Measurements from ENCODE around the gene PECR.

The PECR gene

DNA sequence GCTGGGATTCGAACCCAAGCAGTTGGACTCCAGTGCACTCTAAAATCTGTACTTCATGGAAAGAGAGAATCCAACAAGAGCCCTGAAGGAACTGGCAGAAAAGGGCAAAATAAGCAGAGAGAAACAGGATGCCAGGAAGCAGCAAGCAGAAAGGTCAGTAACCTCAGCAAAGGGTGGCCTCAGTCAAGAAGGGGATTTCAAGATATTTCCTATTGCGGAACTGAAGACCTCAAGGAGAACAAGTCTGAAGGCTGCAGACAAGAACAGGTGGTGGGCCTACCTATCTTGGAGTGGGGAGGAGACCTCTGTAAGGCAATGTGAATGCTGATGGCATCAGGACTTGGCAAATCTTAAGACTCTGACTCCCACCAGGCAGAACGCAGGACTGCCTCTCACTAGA, 48.2 kb downstream of the PECR start:
- no peak overlapping the region for H3K4me3 ChIP-seq (ENCODE audit: insufficient read depth, low read depth, low read length)
- H3K36me3 ChIP-seq (ENCODE audit: control insufficient read depth, insufficient read depth, low read length) = no peaks in the 10 kb centered on the region
- no peaks in the 10 kb centered on the region for H3K4me1 ChIP-seq (ENCODE audit: control insufficient read depth, insufficient read depth, low read length)
- H3K9me3 ChIP-seq (ENCODE audit: control insufficient read depth, low read length) = no peaks in the 10 kb centered on the region
- H3K27ac ChIP-seq (ENCODE audit: insufficient read depth, low read depth, low read length, poor library complexity, severe bottlenecking) = no peak overlapping the region
- no peaks in the 10 kb centered on the region for H3K27me3 ChIP-seq (ENCODE audit: control insufficient read depth, insufficient read depth, low read length, poor library complexity, severe bottlenecking)
- 98% methylated on average over 3 of the region's 3 CpGs for WGBS, 2 experiments

DNA sequence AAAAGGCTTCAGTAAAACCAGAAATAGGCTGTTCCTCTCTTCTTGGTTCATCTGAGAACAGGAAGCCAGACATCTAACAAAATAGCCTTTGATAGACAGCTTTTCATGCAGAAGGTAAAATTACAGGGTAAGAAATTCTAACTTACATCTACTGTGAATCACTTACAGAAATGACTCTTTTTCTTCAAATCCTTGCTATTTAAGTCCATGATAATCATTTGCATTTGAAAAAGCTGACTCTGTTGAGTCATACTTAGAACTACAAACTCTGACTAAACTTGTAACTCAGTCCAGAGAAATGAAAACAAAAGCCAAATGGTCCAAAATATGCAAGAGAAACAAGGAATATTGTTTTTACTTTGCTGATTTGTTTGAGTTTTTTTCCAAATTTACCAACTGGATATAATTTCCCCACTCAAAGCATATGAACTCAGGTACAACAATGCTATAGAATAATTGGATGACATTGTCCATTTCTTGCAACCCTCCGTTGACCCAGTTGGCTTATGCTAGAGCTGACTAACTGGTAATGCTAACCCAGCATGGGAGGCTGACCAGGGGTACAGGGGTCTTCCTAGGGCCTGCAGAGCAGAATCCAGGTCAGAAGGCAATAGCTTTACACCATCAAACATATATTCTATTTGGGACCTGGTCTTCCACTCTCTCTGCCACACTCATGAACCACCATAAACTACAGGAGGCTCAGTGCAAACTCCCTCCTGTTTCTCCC, 49.5 kb downstream of the PECR start:
- Histone ChIP-seq H3K9me3 (ENCODE audit: control insufficient read depth, low read length) (no peaks in the 10 kb centered on the region), H3K27ac (ENCODE audit: insufficient read depth, low read depth, low read length, poor library complexity, severe bottlenecking) (no peak overlapping the region), H3K27me3 (ENCODE audit: control insufficient read depth, insufficient read depth, low read length, poor library complexity, severe bottlenecking) (no peaks in the 10 kb centered on the region), H3K36me3 (ENCODE audit: control insufficient read depth, insufficient read depth, low read length) (no peaks in the 10 kb centered on the region), H3K4me3 (ENCODE audit: insufficient read depth, low read depth, low read length) (no peak overlapping the region), H3K4me1 (ENCODE audit: control insufficient read depth, insufficient read depth, low read length) (no peaks in the 10 kb centered on the region)
- 95 to 100% methylated on average over 1 of the region's 1 CpG for WGBS, 2 experiments

DNA sequence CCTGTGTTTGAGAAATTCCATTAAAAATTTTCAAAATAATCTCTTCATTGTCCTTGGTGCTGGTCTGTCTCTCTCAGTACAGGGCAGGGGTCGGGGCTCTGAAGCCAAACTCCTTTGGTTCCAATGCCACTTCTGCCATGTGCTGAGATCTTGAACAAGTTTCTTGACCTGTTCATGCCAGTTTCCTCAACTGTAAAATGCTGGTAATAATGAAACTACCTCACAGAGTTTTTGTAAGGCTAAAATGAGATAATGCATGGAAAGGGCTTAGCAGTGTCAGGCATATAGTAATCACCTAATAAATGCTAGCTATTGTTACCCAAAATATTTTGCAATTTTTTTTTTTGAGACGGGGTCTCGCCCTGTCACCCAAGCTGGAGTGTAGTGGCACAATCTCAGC, 51.4 kb downstream of the PECR start:
- Histone ChIP-seq H3K4me3 (ENCODE audit: insufficient read depth, low read depth, low read length) (no peak overlapping the region), H3K9me3 (ENCODE audit: control insufficient read depth, low read length) (no peaks in the 10 kb centered on the region), H3K4me1 (ENCODE audit: control insufficient read depth, insufficient read depth, low read length) (no peaks in the 10 kb centered on the region), H3K36me3 (ENCODE audit: control insufficient read depth, insufficient read depth, low read length) (no peaks in the 10 kb centered on the region), H3K27me3 (ENCODE audit: control insufficient read depth, insufficient read depth, low read length, poor library complexity, severe bottlenecking) (no peaks in the 10 kb centered on the region), H3K27ac (ENCODE audit: insufficient read depth, low read depth, low read length, poor library complexity, severe bottlenecking) (no peak overlapping the region)
- 93 to 96% methylated on average over 3 of the region's 3 CpGs for WGBS, 2 experiments

DNA sequence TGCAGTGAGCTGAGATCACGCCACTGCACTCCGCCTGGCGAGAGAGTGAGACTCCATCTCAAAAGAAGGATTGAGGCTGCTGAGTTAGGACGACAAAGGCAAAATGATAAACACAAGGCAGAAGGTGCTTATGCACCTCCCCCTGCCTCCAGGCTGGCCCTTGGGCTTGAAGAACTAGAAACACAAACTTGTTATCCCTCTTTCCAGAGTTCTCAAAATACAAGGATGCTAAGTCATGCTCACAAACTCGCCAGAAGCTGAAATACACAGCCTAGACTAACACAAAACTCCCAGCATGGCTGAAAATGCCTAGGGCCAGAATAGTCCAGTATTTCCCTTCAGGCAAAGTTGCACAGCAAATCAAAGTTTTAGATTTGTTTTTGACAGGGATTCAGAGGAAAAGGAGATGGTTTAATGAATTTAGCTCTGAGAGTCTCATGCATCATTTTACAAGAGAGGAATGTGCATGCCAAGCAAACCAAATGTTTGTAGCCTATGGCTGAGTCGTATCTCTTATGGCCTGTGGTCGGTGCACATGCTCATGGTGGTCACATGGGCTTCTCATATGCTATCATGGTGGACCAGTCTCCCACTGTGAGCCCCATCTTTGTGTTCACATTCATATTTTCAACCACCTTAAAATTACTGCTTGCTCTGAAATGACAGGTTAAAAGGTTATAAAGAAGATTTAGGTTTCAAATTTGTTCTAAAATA, 52.0 kb downstream of the PECR start:
- H3K36me3 ChIP-seq (ENCODE audit: control insufficient read depth, insufficient read depth, low read length) = no peaks in the 10 kb centered on the region
- no peak overlapping the region for H3K4me3 ChIP-seq (ENCODE audit: insufficient read depth, low read depth, low read length)
- no peaks in the 10 kb centered on the region for H3K27me3 ChIP-seq (ENCODE audit: control insufficient read depth, insufficient read depth, low read length, poor library complexity, severe bottlenecking)
- H3K4me1 ChIP-seq (ENCODE audit: control insufficient read depth, insufficient read depth, low read length) = no peaks in the 10 kb centered on the region
- 95% methylated on average over 7 of the region's 7 CpGs for WGBS, 2 experiments
- H3K9me3 ChIP-seq (ENCODE audit: control insufficient read depth, low read length) = no peaks in the 10 kb centered on the region
- H3K27ac ChIP-seq (ENCODE audit: insufficient read depth, low read depth, low read length, poor library complexity, severe bottlenecking) = no peak overlapping the region

DNA sequence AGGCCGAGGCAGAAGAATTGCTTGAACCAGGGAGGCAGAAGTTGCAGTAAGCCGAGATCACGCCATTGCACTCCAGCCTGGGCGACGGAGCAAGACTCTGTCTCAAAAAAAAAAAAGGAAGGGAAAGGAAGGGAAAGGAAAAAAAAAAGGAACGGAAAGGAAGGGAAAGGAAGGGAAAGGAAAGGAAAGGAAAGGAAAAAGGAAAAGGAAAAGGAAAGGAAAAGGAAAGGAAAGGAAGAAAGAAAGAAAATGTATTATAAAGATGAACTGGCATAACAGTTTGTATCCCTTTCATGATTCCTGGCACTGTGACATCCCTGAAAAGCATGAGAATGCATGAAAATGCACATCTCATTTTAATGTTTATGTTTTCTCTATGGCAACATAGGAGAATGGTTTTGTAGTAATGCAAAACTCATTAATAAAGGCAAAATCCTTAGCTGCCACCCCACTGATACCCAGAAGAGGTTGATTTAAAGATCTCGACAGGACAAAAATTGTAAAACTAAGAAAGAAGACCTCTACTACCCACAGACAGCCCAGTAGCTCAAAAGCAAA, 56.8 kb downstream of the PECR start:
- Histone ChIP-seq H3K4me1 (ENCODE audit: control insufficient read depth, insufficient read depth, low read length) (no peaks in the 10 kb centered on the region), H3K27me3 (ENCODE audit: control insufficient read depth, insufficient read depth, low read length, poor library complexity, severe bottlenecking) (no peaks in the 10 kb centered on the region), H3K27ac (ENCODE audit: insufficient read depth, low read depth, low read length, poor library complexity, severe bottlenecking) (no peak overlapping the region), H3K36me3 (ENCODE audit: control insufficient read depth, insufficient read depth, low read length) (no peaks in the 10 kb centered on the region), H3K4me3 (ENCODE audit: insufficient read depth, low read depth, low read length) (no peak overlapping the region), H3K9me3 (ENCODE audit: control insufficient read depth, low read length) (no peaks in the 10 kb centered on the region)
- WGBS, 2 experiments = 92 to 93% methylated on average over 7 of the region's 7 CpGs

DNA sequence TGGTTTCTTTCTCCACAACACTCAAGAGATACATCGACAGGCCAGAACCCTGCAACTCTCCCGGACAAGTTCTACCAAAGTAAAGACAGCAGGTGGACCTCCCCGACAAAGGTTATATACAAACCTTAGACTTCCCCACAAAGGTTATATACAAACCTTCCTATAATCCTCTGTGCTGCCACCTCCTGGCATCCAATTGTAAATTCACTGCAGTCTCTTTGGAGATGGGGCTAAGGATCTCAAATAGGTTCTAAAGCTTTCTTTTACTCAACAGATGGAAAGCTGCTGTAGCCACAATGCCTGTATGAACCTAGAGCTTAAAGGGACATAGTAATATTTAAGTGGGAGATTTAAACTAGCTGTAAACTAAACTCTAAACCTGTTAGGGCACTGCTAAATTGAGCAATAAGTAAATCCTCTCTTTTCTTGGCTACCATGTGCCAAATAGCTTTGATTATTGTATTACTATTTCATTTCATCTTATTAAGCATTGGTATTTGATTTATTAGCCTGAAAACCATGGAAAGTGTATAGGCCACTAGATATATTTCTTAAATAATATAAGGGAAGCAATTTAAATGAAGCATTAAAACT, 58.5 kb downstream of the PECR start:
- no peak overlapping the region for H3K4me3 ChIP-seq (ENCODE audit: insufficient read depth, low read depth, low read length)
- no peaks in the 10 kb centered on the region for H3K9me3 ChIP-seq (ENCODE audit: control insufficient read depth, low read length)
- WGBS, 2 experiments = 45 to 48% methylated on average over 3 of the region's 3 CpGs
- H3K27ac ChIP-seq (ENCODE audit: insufficient read depth, low read depth, low read length, poor library complexity, severe bottlenecking) = no peak overlapping the region
- no peaks in the 10 kb centered on the region for H3K36me3 ChIP-seq (ENCODE audit: control insufficient read depth, insufficient read depth, low read length)
- H3K4me1 ChIP-seq (ENCODE audit: control insufficient read depth, insufficient read depth, low read length) = no peaks in the 10 kb centered on the region
- no peaks in the 10 kb centered on the region for H3K27me3 ChIP-seq (ENCODE audit: control insufficient read depth, insufficient read depth, low read length, poor library complexity, severe bottlenecking)

DNA sequence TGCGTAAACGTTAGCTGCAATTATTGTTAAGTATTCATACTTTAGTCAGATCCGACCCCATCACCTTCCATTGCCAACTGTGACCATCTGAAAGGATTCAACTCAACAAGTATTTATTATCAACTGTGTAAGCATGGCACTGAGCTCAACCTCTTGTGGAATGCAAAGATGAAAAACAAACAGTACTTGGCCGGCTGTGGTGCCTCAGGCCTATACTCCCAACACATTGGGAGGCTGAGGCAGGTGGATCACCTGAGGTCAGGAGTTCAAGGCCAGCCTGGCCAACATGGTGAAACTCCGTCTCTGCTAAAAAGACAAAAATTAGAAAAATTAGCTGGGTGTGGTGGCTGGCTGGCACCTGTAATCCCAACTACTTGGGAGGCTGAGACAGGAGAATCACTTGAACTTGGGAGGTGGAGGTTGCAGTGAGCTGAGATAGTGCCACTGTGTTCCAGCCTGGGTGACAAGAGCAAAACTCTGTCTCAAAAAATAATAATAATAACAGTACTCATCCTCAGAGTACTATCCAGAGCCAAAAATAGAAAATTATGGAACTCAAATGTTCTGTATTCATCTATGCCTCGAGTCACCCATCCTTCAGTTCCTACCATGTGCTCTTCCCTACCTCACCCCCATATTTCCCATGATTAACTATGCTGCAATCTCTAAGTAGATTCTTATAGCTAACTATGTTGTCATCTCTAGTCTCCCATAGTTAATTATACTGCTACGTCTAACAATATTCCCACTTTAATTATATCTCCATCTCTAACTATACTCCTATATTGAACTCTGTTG, 59.6 kb downstream of the PECR start:
- Histone ChIP-seq H3K27ac (ENCODE audit: insufficient read depth, low read depth, low read length, poor library complexity, severe bottlenecking) (no peak overlapping the region), H3K4me1 (ENCODE audit: control insufficient read depth, insufficient read depth, low read length) (no peaks in the 10 kb centered on the region), H3K27me3 (ENCODE audit: control insufficient read depth, insufficient read depth, low read length, poor library complexity, severe bottlenecking) (no peaks in the 10 kb centered on the region), H3K9me3 (ENCODE audit: control insufficient read depth, low read length) (no peaks in the 10 kb centered on the region), H3K36me3 (ENCODE audit: control insufficient read depth, insufficient read depth, low read length) (no peaks in the 10 kb centered on the region), H3K4me3 (ENCODE audit: insufficient read depth, low read depth, low read length) (no peak overlapping the region)
- 92 to 96% methylated on average over 7 of the region's 7 CpGs for WGBS, 2 experiments

DNA sequence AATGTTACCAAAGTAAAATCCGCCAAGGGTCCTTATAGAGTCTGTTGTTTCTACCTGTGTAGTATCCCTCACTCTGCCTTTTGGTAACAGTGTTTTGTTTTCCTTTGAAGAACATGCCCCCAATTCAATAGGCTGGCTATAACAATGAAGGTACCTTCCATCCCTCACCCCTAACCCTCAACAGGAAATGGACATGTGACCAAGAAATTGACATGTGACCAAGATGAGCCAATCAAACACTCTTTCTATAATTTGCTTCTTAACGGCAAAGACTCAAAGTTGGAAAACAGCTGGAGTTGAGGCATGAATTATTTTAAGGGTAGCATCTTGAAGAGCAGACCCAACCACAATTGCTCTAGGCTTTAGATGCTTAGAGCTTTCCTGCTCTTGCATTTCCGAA, 62.9 kb downstream of the PECR start:
- Histone ChIP-seq H3K27me3 (ENCODE audit: control insufficient read depth, insufficient read depth, low read length, poor library complexity, severe bottlenecking) (no peaks in the 10 kb centered on the region), H3K4me1 (ENCODE audit: control insufficient read depth, insufficient read depth, low read length) (no peaks in the 10 kb centered on the region), H3K27ac (ENCODE audit: insufficient read depth, low read depth, low read length, poor library complexity, severe bottlenecking) (no peak overlapping the region), H3K4me3 (ENCODE audit: insufficient read depth, low read depth, low read length) (no peak overlapping the region), H3K36me3 (ENCODE audit: control insufficient read depth, insufficient read depth, low read length) (no peaks in the 10 kb centered on the region), H3K9me3 (ENCODE audit: control insufficient read depth, low read length) (no peaks in the 10 kb centered on the region)
- WGBS, 2 experiments = 96 to 97% methylated on average over 3 of the region's 3 CpGs

DNA sequence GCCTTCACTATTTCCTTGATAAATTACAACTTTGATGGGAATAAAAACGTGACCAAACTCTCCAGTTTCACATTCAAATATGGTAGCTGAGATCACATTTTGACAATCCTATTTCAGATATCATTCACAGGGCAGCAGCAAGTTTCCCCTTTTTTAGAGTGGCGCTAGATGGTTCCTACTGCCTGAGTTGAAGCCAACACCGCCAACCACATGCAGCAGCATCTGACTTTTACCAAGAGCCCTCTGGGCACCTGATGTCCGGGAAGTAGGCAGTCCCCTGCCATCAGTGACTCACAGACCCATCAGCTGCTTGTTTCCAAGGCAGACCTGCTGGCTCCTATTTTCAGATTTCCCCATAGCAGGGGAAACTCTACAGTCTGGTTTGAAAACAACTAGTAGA, 64.2 kb downstream of the PECR start:
- Histone ChIP-seq H3K9me3 (ENCODE audit: control insufficient read depth, low read length) (no peaks in the 10 kb centered on the region), H3K27ac (ENCODE audit: insufficient read depth, low read depth, low read length, poor library complexity, severe bottlenecking) (no peak overlapping the region), H3K27me3 (ENCODE audit: control insufficient read depth, insufficient read depth, low read length, poor library complexity, severe bottlenecking) (no peaks in the 10 kb centered on the region), H3K4me1 (ENCODE audit: control insufficient read depth, insufficient read depth, low read length) (no peaks in the 10 kb centered on the region), H3K36me3 (ENCODE audit: control insufficient read depth, insufficient read depth, low read length) (no peaks in the 10 kb centered on the region), H3K4me3 (ENCODE audit: insufficient read depth, low read depth, low read length) (no peak overlapping the region)
- 79 to 86% methylated on average over 4 of the region's 4 CpGs for WGBS, 2 experiments

DNA sequence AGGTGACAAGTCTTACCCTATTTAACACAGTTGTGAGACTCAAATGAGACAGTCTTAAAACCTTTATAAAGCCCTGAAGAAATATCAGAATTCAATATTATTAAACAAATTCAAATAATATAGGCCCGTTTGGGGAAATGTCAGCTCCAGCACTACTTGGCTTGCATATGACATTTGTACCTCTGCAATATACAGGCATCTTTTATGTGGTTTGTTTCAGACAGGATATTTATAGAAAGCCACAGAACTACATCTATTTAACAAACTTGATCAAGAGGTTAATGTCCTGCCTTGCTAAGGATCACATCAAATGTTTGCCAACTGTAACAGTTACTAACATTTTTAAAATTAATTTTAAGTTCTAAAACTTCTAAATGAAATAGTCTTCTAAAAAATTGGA, 65.0 kb downstream of the PECR start:
- WGBS, 2 experiments = 100% methylated on average over 1 of the region's 1 CpG
- H3K9me3 ChIP-seq (ENCODE audit: control insufficient read depth, low read length) = no peaks in the 10 kb centered on the region
- no peak overlapping the region for H3K27ac ChIP-seq (ENCODE audit: insufficient read depth, low read depth, low read length, poor library complexity, severe bottlenecking)
- H3K4me1 ChIP-seq (ENCODE audit: control insufficient read depth, insufficient read depth, low read length) = no peaks in the 10 kb centered on the region
- H3K4me3 ChIP-seq (ENCODE audit: insufficient read depth, low read depth, low read length) = no peak overlapping the region
- no peaks in the 10 kb centered on the region for H3K27me3 ChIP-seq (ENCODE audit: control insufficient read depth, insufficient read depth, low read length, poor library complexity, severe bottlenecking)
- H3K36me3 ChIP-seq (ENCODE audit: control insufficient read depth, insufficient read depth, low read length) = no peaks in the 10 kb centered on the region
